T-cell (primary cell): ENCODE data around the gene XCL1. TPM values are rescaled to one million over a fixed set of nuclear protein-coding genes. Genes with fewer than 3 reads are reported as not detected.
A peak's percentile ranks its signal among the peaks of the same experiment; 100 is the strongest.

ENCODE experiments used
- ATAC-seq, 4 experiments: fragments of 200-7000 bp in 3 of 4; fragments of 150-1000 bp in 1 of 4; cut with Tn5 transposase; replicated peaks in 1 of 4; 1 replicate in 3 of 4; 2 replicates in 1 of 4; pipeline ENCODE4 v1.10.0; 2021; ENCODE audit warnings: moderate library complexity in 3 of 4, mild to moderate bottlenecking in 2 of 4, moderate number of reproducible peaks in 1 of 4
- CTCF ChIA-PET, 2 donors: fragments of 300-600 bp; sonication (Branson Sonifier 250); formaldehyde crosslinking; loops; one replicate each; lab custom pipeline; 2022; ENCODE audit warnings: antibody characterized with exemption in 2 of 2; lab: Charles Lee
- POLR2A ChIA-PET, 2 donors: fragments of 300-600 bp; sonication (Branson Sonifier 250); formaldehyde crosslinking; loops; one replicate each; lab custom pipeline; 2022; ENCODE audit warnings: antibody characterized with exemption in 2 of 2; lab: Charles Lee
- DNase-seq, 35 experiments: peaks; one replicate each; pipeline versions ENCODE4 v3.0.0 to v3.0.0-alpha.2; 2013 to 2023
- H3K27ac ChIP-seq: one replicate; pipeline ENCODE4 v1.5.1; 2013; ENCODE audit warnings: low read length
- H3K27me3 ChIP-seq, 2 experiments: replicated peaks in 1 of 2; 1 replicate in 1 of 2; 2 replicates in 1 of 2; pipeline versions ENCODE4 v1.6.1 to v1.7.0; 2013; ENCODE audit warnings: low read length in 1 of 2, mixed read lengths in 1 of 2; ENCODE audit not compliant: control insufficient read depth in 2 of 2, insufficient read depth in 2 of 2; ENCODE audit errors: extremely low read depth in 1 of 2
- H3K36me3 ChIP-seq, 2 donors: 1 replicate in 1 of 2; 2 replicates in 1 of 2; pipeline versions ENCODE4 v1.6.1 to v1.7.0; 2013; ENCODE audit warnings: low read length in 1 of 2; ENCODE audit not compliant: control insufficient read depth in 2 of 2, insufficient read depth in 1 of 2; ENCODE audit errors: extremely low read depth in 1 of 2
- H3K4me1 ChIP-seq, 2 experiments: 1 replicate in 1 of 2; 2 replicates in 1 of 2; pipeline versions ENCODE4 v1.6.1 to v1.7.0; 2013; ENCODE audit warnings: low read length in 2 of 2, mixed read lengths in 1 of 2; ENCODE audit not compliant: insufficient read depth in 2 of 2, control insufficient read depth in 1 of 2; ENCODE audit errors: extremely low read depth in 1 of 2
- H3K4me3 ChIP-seq, 2 donors: 1 replicate in 1 of 2; 2 replicates in 1 of 2; pipeline versions ENCODE4 v1.5.1 to v1.7.0; 2013; ENCODE audit warnings: mild to moderate bottlenecking in 2 of 2, low read length in 1 of 2, moderate library complexity in 1 of 2; ENCODE audit not compliant: control insufficient read depth in 1 of 2; ENCODE audit errors: extremely low read depth in 1 of 2
- H3K9me3 ChIP-seq: 2 replicates; pipeline ENCODE4 v1.7.0; 2013
- H3K27ac Mint-ChIP-seq, 2 donors: one replicate each; pipeline ENCODE4 v1.8.0; 2020 to 2021; ENCODE audit warnings: mild to moderate bottlenecking in 2 of 2, mixed read lengths in 2 of 2
- H3K27me3 Mint-ChIP-seq, 2 donors: one replicate each; pipeline ENCODE4 v1.8.0; 2021 to 2022; ENCODE audit warnings: mixed read lengths in 2 of 2
- H3K36me3 Mint-ChIP-seq: one replicate; pipeline ENCODE4 v1.8.0; 2021; ENCODE audit warnings: mixed read lengths
- H3K4me1 Mint-ChIP-seq, 3 donors: one replicate each; pipeline ENCODE4 v1.8.0; 2020 to 2022; ENCODE audit warnings: mixed read lengths in 3 of 3, mild to moderate bottlenecking in 1 of 3
- H3K4me3 Mint-ChIP-seq, 3 donors: one replicate each; pipeline ENCODE4 v1.8.0; 2020 to 2022; ENCODE audit warnings: mild to moderate bottlenecking in 3 of 3, mixed read lengths in 3 of 3, moderate library complexity in 3 of 3
- H3K9me3 Mint-ChIP-seq, 3 donors: one replicate each; pipeline ENCODE4 v1.8.0; 2020 to 2022; ENCODE audit warnings: mixed read lengths in 3 of 3
- WGBS: methylation state at CpG from one replicate; pipeline ENCODE4 v1.1.5; 2013; ENCODE audit warnings: missing lambda C conversion rate; ENCODE audit not compliant: insufficient coverage; 5-methylcytosine and 5-hydroxymethylcytosine counted together
- total RNA-seq, 35 experiments: library from RNA in 6 of 35; stranded (reverse) in 6 of 35; fragments of 120-200 nt in 1 of 35; gene quantifications; one replicate each; pipeline versions ENCODE4 v1.2.1 to v1.2.4 and lab custom pipeline; 2013 to 2026

XCL1 gene
- total RNA-seq, 5 donors from 2014 or later (not counting 1 experiment from before 2014, with no cell fraction given), result 0.45 to 5.0 (median 3.5) TPM

- POLR2A ChIA-PET, result interaction anchor here in 1 of 2 donors (0.6 kb wide), 1 partner anchor 839 kb away, joined by 3 read pairs; no protein-coding TSS in a partner anchor
- Histone ChIP-seq H3K4me3 (no peak overlapping the region), H3K4me1 (peaks cover 2 to 20% of the 10 kb centered on the region in 2 experiments), H3K9me3 (no peaks in the 10 kb centered on the region), H3K27me3 (no peaks in the 10 kb centered on the region), H3K27ac (peak overlapping the region; percentile 10), H3K36me3 (no peaks in the 10 kb centered on the region)
- WGBS, result 50% methylated on average over 1 of the region's 5 CpGs
- H3K9me3 Mint-ChIP-seq, result peaks cover 0 to 5% (median 0%) of the 10 kb centered on the region in 3 donors
- no peaks in the 10 kb centered on the region for H3K27me3 Mint-ChIP-seq
- peaks cover 39 to 43% (median 40%) of the 10 kb centered on the region in 3 donors for H3K4me1 Mint-ChIP-seq
- ATAC-seq (no peak), DNase-seq (no peak)
- H3K36me3 Mint-ChIP-seq, result peaks cover 2% of the 10 kb centered on the region
- peak overlapping the region; percentile 23 to 47 for H3K27ac Mint-ChIP-seq
- H3K4me3 Mint-ChIP-seq, result no peak overlapping the region
- CTCF ChIA-PET, result no interaction called here
Observed at GRCh38 chr1:168553680-168554553, 22.5 kb upstream of the XCL1 start.

GRCh38 chr1:168554603-168555483, 21.6 kb upstream of the XCL1 start:
- 74% methylated on average over 3 of the region's 5 CpGs for WGBS

GRCh38 chr1:168555508-168556046, 20.8 kb upstream of the XCL1 start:
- Histone ChIP-seq H3K4me1 (peaks cover 2 to 20% of the 10 kb centered on the region in 2 experiments), H3K27me3 (no peaks in the 10 kb centered on the region), H3K9me3 (no peaks in the 10 kb centered on the region), H3K4me3 (no peak overlapping the region), H3K27ac (no peak overlapping the region), H3K36me3 (no peaks in the 10 kb centered on the region)
- Mint-ChIP-seq H3K27ac (peak overlapping the region in 1 of 2 donors; percentile 71), H3K9me3 (peaks cover 0 to 5% (median 0%) of the 10 kb centered on the region in 3 donors), H3K4me1 (peaks cover 39 to 43% (median 40%) of the 10 kb centered on the region in 3 donors), H3K4me3 (no peak overlapping the region), H3K27me3 (no peaks in the 10 kb centered on the region), H3K36me3 (no peaks in the 10 kb centered on the region)
- POLR2A ChIA-PET, result no interaction called here
- 92% methylated on average over 1 of the region's 3 CpGs for whole genome bisulfite sequencing
- CTCF ChIA-PET, result no interaction called here
- ATAC-seq (no peak), DNase-seq (no peak)

More at GRCh38 chr1:168554603-168555483, 21.6 kb upstream of the XCL1 start:
- H3K36me3 Mint-ChIP-seq, result no peaks in the 10 kb centered on the region
- peaks cover 39 to 43% (median 40%) of the 10 kb centered on the region in 3 donors for H3K4me1 Mint-ChIP-seq
- H3K4me3 Mint-ChIP-seq, result no peak overlapping the region
- Histone ChIP-seq H3K9me3 (no peaks in the 10 kb centered on the region), H3K4me3 (no peak overlapping the region), H3K36me3 (no peaks in the 10 kb centered on the region), H3K27me3 (no peaks in the 10 kb centered on the region), H3K4me1 (peaks cover 2 to 20% of the 10 kb centered on the region in 2 experiments), H3K27ac (no peak overlapping the region)
- H3K9me3 Mint-ChIP-seq, result peaks cover 0 to 5% (median 0%) of the 10 kb centered on the region in 3 donors
- H3K27ac Mint-ChIP-seq, result peak overlapping the region; percentile 23 to 47
- ChIA-PET POLR2A (no interaction called here), CTCF (no interaction called here)
- H3K27me3 Mint-ChIP-seq, result no peaks in the 10 kb centered on the region
- ATAC-seq (no peak), DNase-seq (no peak)

DNA sequence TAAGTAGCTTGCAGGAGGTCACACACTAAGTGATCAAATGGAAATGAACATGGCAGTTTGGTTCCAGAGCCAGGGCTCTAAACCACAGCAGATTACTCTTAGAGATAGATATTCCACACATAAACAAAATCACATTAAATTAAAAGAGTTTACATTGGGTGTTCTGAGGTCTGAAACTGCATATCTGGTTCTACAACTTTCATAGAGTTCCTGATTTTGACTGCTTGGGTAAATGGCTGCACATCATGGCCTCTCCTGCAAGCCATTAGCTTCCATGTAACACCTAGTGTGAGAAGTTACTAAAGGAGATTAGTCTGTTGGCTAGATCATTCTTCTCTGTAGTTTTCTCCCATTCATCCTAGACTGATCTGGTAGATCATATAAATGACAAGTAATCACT, 19.8 kb upstream of the XCL1 start:
- ChIA-PET CTCF (no interaction called here), POLR2A (no interaction called here)
- H3K27ac ChIP-seq, result no peak overlapping the region
- H3K27me3 ChIP-seq, result no peaks in the 10 kb centered on the region
- Mint-ChIP-seq H3K27me3 (no peaks in the 10 kb centered on the region), H3K4me3 (no peak overlapping the region), H3K36me3 (no peaks in the 10 kb centered on the region), H3K27ac (no peak overlapping the region), H3K4me1 (peaks cover 39 to 43% (median 40%) of the 10 kb centered on the region in 3 donors), H3K9me3 (no peaks in the 10 kb centered on the region)
- DNase-seq, result no peak
- no peak overlapping the region for H3K4me3 ChIP-seq
- no peaks in the 10 kb centered on the region for H3K9me3 ChIP-seq
- peaks cover 2 to 20% of the 10 kb centered on the region in 2 experiments for H3K4me1 ChIP-seq
- ATAC-seq, result no peak
- H3K36me3 ChIP-seq, result no peaks in the 10 kb centered on the region

- POLR2A ChIA-PET, result no interaction called here
Observed at GRCh38 chr1:168560370-168560769, 16.0 kb upstream of the XCL1 start.

DNA sequence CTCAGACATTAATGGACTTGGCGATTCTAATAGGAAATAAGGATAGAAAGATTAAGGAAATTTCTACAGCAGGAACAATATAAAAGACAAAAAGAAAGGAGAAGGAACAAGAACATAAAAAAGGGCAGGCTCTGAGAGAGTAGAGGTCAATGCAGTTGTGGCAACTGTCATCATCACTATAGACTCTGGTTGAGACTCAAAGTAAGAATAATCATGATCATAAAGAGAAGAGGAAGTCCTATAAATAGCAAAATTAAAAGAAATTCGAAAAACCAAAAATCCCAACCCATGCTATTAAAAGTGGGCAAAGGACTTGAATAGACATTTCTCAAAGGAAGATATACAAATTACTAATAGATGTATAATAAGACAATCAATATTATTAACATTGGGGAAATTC, 14.4 kb upstream of the XCL1 start:
- Mint-ChIP-seq H3K4me1 (peaks cover 8 to 17% (median 8%) of the 10 kb centered on the region in 3 donors), H3K9me3 (peaks cover 0 to 13% (median 1%) of the 10 kb centered on the region in 3 donors), H3K27ac (no peak overlapping the region), H3K4me3 (no peak overlapping the region), H3K27me3 (peaks cover 0 to 2% of the 10 kb centered on the region in 2 donors), H3K36me3 (no peaks in the 10 kb centered on the region)
- CTCF ChIA-PET, result no interaction called here
- Histone ChIP-seq H3K27ac (no peak overlapping the region), H3K4me3 (no peak overlapping the region), H3K27me3 (no peaks in the 10 kb centered on the region), H3K9me3 (no peaks in the 10 kb centered on the region), H3K36me3 (no peaks in the 10 kb centered on the region), H3K4me1 (peaks cover 0 to 2% of the 10 kb centered on the region in 2 experiments)
- POLR2A ChIA-PET, result no interaction called here
- WGBS, result no CpG with 5 or more reads among the region's 2 CpGs
- ATAC-seq (no peak), DNase-seq (no peak)

More at GRCh38 chr1:168560370-168560769, 16.0 kb upstream of the XCL1 start:
- DNase-seq, result no peak
- H3K4me3 Mint-ChIP-seq, result no peak overlapping the region
- H3K4me1 Mint-ChIP-seq, result peaks cover 21 to 27% (median 23%) of the 10 kb centered on the region in 3 donors
- H3K27ac Mint-ChIP-seq, result no peak overlapping the region
- CTCF ChIA-PET, result no interaction called here
- peaks cover 0 to 2% of the 10 kb centered on the region in 2 donors for H3K27me3 Mint-ChIP-seq
- no peak overlapping the region for H3K4me3 ChIP-seq
- no peaks in the 10 kb centered on the region for H3K9me3 ChIP-seq
- H3K36me3 Mint-ChIP-seq, result no peaks in the 10 kb centered on the region
- H3K36me3 ChIP-seq, result no peaks in the 10 kb centered on the region
- no peaks in the 10 kb centered on the region for H3K27me3 ChIP-seq
- H3K9me3 Mint-ChIP-seq, result peaks cover 0 to 13% (median 1%) of the 10 kb centered on the region in 3 donors
- H3K4me1 ChIP-seq, result peaks cover 2 to 4% of the 10 kb centered on the region in 2 experiments
- no peak overlapping the region for H3K27ac ChIP-seq
- no peak for ATAC-seq
